Esophagus squamous epithelium (tissue), 4 donors: Measurements from ENCODE around the gene HOXB5.

ENCODE experiments used
- POLR2A ChIP-seq, 4 donors: fragments of 450-650 bp; IDR thresholded peaks; one replicate each; pipeline ENCODE4 v1.6.1; 2017; ENCODE audit warnings: antibody characterized with exemption in 4 of 4, mild to moderate bottlenecking in 4 of 4, moderate library complexity in 3 of 4
- TF ChIP-seq, protein P1 (sequence below), 6 experiments: fragments of 450-650 bp in 4 of 6; fragments of 200-600 bp in 2 of 6; sonication (generic) in 2 of 6; IDR thresholded peaks; one replicate each; pipeline ENCODE4 v1.5.1; 2016 to 2019; ENCODE audit warnings: antibody characterized with exemption in 6 of 6, mild to moderate bottlenecking in 4 of 6, moderate library complexity in 4 of 6

DNA sequence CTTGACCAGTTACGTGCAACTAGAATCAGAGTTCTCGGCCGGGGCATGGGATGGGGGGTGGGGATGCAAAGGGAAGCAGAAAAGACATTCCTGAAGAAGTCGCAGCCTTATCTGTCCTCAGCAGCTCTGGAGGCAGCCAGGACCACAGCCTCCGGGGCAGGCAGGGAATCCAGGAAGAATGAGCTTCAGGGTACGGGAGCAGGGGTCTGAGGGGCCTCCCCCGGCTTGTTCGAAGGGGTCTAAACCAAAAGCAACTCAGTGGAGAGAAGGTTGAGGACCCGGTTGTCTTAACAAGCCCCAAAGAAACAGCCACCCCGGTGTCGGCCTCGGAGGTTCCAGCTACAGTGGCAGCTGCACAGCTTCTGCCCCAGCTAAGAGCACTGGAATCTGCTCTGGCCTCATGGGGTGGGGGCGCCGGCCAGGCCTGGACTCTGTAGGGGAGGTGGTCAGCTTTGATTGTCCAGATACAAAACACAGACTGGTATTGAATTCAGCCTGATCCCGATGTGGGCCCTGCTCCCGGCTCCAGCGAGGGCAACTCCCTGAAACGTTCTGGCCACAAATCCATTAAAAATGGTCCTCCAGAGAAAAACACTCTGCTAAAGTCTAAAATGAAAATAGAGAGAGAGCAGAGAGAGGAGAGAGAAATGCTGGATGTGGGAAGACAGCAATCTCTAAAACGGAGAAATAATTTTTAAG, 23.1 kb downstream of the HOXB5 start:
- TF ChIP-seq, protein P1, sequence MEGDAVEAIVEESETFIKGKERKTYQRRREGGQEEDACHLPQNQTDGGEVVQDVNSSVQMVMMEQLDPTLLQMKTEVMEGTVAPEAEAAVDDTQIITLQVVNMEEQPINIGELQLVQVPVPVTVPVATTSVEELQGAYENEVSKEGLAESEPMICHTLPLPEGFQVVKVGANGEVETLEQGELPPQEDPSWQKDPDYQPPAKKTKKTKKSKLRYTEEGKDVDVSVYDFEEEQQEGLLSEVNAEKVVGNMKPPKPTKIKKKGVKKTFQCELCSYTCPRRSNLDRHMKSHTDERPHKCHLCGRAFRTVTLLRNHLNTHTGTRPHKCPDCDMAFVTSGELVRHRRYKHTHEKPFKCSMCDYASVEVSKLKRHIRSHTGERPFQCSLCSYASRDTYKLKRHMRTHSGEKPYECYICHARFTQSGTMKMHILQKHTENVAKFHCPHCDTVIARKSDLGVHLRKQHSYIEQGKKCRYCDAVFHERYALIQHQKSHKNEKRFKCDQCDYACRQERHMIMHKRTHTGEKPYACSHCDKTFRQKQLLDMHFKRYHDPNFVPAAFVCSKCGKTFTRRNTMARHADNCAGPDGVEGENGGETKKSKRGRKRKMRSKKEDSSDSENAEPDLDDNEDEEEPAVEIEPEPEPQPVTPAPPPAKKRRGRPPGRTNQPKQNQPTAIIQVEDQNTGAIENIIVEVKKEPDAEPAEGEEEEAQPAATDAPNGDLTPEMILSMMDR (IDR thresholded peaks at IDR 0.05) = no peak
- TF ChIP-seq POLR2A (IDR thresholded peaks at IDR 0.05) = no peak
